GM19238 (cell line): ENCODE data around the gene ADAM19.

ENCODE experiments used
- DNase-seq: peaks from one replicate; pipeline ENCODE4 v3.0.0; 2011; ENCODE audit warnings: low spot score; ENCODE audit not compliant: insufficient read length

The ADAM19 gene

DNA sequence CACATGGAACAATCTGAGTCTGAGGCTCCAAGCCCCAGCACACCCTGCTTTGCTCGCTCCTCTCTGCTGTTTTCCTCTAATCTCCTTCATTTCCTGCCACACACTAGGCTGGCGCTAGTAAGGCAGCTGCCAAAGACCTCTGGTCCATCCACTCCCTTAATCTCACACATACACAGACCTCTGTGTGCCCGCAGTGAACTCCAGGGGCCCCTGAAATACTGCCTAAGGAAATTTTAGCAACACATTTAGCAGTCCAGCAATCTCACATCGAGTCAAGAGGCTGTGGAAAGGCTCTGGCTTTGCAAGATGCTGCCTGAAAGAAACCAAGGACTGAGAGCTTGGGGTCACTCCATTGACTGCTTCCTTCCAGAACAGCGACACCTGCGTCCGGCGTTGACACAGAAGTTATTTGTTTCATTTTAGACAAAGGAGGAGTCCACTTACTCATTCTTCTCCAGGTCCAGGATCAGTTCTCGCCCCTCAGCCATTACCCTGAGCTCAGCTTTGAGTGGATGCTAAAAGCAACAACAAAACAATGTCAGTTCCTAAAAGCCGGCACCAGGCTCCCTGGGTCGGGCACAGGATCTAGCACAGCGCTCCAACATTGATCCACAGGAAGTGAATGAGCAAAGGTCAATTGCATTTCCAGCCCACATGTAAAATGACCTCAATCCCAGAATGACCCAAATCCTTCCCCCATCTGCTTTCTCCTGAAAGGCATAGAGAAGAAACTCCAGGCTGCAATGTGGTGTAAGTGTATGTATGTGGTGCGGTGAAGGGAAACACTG, 11.5 kb downstream of the ADAM19 start:
- no peak for DNase-seq

DNA sequence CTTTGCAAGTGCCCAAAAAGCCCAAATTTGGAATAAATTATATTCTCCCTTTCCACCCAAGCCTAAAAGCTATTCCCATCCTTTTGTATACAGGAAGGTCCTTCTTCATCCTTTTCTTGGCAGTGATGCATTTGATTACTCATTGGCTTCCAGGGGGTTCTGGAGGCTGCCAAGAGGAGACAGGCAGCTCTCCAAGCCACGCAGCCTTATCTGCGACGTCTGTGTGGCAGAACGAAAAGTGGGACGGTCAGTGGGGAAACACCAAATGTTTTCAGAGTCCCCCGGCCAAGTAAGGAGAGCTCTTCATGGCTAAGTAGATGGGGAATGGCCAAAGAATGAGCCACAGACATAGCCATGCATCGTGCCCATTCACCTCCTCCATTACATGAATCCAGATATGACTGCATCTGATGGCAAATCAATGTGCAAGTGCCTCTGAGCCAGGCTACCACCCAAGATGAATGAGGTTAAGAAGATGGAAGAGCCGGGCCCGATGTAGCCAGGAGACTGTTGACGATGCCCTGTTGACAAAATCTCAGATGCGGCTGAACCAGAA, 12.1 kb downstream of the ADAM19 start:
- no peak for DNase-seq

DNA sequence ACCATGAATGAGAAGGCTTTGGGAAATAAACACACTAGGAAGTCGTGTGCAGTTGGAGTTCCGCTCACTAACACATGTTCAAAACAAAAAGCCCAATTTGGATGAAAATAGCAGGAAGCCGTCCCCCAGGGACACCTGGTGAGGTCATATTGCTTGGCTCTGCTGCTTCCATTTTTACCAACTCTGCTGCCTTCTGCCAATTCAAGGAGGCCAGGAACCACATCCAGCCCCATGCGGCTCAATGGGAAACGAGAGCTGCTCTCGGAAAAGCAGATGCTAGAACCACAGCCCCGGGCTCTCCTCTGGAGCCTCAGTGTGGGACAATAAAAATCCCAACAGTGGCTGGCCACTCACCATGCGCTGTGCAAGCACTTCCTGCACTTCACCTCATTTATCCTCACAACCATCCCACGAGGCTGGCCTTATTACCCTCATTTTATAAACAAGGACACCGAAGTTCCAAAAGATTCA, 13.4 kb downstream of the ADAM19 start:
- no peak for DNase-seq

DNA sequence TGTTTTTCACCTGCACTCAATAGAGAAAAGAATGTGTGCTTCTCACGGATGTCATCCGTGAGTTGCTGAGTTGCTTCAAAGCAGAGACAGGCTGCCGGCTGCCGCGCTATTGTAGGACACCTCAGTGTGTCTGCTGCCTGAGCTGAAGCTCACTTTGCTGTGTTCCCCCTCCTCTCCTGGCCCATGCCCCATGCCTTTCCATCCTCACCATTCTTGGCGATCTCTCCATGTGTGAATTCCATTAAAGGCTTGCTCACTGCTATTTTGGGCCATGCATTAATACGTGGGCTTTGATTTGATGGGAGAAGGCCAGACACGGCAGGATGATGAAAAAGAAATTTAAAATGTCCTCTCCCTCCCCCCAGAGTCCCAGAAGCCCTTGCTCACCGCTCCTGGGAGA, 14.5 kb downstream of the ADAM19 start:
- DNase-seq = no peak

DNA sequence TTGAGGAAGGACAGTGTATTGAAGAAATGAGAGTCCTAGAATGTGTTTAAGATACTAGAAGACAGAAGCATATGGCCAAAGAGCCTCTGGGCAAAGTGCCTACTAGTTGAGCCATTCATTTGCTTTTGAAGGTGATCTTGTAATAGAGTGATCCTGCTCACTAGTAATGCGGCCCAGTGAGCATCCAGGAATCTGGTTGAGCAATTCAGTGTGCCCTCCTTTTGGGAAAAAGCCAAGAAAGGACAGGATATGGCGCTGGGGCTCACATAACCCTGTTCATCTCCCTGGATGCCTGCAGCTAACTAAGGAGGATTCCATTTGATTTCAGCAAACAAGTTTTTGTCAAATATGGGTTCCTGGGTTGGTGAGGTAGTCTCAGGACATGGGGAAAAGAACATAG, 16.3 kb downstream of the ADAM19 start:
- no peak for DNase-seq

DNA sequence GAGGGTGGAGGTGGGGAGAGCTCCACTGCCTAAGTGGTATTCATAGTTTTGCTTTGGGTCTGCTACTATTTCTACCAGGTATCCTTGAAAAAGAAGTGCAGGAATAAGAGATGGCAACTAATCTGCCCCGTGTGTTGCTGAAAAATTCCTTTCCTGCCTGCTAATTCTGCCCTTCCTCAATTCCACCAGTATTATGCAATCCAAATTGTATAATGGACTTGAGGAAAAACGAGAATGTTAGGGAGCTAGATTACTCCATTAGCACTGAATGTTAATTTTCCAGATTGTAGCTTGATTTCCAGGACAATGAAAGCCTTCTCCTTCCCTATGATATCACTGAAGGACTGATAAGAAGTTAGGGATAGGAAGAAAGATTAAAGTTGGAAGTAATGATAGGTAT, 16.9 kb downstream of the ADAM19 start:
- no peak for DNase-seq

DNA sequence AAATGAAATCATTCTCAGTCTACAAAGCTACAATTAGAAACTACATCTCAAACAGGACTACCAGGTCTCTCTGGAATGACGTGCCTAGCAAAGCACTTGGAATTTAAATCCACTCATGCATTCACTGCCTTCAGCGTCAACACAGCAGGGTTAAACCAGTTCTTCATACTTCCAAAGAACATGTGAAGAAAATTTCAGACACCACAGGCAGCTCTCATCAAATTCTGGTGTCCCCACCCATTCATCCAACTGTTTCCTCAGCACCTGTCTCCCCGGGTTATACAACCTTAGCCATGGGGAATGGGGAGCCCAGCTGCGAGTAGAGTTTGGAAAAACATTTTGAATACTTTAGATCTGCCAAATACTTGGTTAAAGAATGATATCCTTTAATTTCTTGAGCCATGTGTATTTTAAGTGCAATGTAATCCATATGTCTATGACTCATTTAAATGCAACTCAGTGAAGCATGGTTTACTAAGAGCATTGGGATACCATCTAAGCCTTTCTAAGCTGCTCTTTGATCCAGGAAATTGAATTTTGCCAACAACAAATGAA, 17.5 kb downstream of the ADAM19 start:
- no peak for DNase-seq

DNA sequence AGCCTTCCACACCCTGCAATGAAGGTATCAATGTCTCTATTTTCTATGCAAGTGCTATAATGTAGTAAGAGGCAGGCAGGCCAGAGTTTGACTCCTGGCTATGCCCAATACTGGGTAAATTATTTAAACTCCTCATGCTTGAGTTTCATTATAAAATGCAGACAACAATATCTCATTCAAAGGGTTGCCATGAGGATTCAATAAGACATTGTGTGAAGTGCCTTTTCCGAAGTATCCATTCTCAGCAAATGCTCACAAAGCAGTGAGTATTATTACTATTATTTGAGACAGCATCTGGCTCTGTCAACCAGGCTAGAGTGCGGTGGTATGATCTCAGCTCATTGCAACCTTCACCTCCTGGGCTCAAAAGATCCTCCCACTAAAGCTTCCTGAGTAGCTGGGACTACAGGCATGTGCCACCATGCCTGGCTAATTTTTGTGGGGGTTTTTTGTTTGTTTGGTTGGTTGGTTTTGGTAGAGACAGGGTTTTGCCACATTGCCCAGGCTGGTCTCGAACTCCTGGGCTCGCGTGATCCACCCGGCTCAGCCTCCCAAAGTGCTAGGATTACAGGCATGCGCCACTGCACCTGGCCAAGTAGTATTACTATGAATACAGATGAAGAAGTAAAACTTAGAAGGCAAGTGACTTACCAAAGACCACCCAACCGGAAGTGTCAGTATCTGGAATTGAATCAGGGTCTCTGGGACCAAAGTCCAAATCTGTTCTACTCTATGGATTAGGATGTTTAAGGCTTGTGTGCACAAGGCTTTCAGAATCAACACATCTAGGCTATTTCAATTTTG, 18.8 kb downstream of the ADAM19 start:
- no peak for DNase-seq

DNA sequence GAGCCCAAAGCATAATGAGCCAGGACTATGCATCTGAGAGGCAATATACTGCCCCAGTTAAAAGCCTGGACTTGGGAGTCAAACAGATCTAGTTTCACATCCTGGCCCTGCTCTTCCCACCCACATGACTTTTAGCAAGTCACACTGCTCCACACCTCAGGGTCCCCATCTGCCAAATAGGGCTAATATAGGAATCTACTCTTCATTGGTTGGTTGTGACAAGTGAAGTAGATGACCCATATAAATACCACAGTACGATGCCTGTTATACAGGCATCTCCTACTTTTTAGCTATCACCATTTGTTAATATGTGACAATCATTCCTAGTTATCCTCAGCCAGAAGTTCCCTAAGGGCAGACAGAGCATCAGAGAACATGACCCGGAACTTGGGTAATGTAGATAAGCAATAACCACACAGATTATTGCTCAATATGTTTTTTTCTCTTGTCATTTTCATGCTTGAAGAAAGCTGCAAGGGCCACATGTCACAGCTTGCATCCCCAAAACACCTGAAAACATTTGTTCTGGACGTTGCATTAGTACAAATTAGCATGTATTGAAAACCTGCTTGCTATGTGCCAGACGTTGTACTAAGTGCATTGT, 20.4 kb downstream of the ADAM19 start:
- no peak for DNase-seq

DNA sequence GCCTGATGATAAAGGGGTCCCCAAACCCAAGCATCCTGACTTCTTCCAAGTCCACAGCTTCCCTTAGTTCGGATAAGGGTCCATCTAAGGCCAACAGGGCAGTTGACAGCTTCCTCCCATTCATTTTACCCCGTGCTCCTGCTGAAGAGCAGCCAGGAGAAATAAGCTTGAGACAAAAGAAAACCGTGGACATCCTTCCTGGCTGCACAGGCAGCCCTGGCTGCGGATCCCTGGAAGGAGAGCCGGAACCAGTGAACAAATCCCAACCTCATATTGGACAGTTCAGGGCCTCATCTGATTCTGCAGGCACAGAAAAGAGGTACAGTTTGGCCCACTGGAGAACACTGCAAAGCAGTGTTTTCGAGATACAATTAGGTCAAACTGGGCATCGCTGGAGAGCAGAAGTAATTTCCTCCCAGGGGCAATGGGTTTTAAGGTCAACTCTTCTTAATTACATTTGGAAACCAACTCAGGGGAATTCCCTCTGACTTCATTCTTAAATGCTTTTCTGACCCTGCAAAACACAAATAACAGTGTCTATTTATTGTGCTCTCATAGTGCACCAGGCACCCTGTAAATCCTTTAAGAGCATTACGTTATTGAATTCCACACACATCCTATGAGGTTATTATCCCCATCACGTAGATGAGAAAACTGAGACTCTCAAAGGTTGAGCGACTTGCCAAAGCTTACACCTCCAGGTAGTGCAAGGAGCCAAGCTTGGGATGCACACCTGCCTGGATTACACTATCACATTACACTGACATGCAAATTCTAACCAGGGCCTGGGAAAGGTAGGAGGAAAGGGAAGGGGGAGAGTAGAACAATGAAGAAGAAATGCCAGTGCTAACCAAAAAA, 21.2 kb downstream of the ADAM19 start:
- DNase-seq = no peak

DNA sequence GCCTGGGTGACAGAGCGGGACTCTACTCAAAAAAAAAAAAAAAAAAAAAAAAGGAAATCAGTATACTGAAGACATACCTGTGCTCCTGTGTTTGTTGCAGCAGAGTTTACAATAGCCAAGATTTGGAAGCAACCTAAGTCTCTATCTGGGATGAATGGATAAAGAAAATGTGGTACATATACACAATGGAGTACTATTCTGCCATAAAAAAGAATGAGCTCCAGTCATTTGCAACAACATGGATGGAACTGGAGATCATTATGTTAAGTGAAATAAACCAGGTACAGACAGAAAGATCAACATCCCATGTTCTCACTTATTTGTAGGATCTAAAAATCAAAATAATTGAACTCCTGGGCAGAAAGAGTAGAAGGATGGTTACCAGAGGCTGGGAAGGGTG, 22.9 kb downstream of the ADAM19 start:
- DNase-seq = no peak

DNA sequence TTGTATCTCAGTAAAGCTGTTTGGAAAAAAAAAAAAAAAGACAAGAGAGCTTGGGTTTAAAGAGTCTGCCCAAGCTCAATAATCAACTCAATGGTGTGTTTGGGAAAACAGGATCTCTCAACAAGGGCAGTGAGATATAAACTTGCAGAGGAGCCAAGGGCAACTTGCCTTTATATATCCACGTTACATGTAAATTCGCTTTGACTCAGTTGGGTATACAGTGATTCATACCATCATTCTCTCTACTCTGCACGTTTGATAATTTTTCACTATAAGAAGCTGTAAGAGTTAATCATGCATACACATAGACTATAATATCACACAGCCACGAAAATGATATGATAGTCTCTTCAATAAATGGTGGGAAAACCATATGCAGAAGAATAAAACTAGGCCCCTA, 24.9 kb downstream of the ADAM19 start:
- no peak for DNase-seq

DNA sequence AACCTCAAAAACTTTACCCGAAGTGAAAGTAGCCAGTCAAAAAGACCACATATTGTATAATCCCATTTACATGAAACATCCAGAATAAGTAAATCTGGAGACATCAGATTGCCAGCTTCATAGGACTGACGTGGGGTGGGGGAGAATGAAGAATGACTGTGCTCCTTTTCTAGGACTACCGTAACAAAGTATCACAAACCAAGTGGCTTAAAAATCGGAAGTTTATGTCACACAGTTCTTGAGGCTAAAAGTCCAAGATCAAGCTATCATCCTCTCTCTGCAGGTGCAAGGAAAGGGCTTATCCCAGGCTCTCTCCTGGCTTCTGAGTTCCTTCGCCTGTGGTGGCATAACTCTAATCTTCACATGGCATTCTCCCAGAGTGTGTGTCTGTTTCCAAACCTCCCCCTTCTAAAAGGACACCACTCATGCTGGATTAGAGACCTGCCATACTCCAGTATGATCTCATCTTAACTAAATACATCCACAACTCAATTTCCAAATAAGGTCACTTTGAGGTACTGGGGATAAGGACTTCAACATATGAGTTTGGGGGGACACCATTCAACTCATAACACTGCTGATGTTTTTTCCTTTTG, 25.5 kb downstream of the ADAM19 start:
- DNase-seq = no peak

DNA sequence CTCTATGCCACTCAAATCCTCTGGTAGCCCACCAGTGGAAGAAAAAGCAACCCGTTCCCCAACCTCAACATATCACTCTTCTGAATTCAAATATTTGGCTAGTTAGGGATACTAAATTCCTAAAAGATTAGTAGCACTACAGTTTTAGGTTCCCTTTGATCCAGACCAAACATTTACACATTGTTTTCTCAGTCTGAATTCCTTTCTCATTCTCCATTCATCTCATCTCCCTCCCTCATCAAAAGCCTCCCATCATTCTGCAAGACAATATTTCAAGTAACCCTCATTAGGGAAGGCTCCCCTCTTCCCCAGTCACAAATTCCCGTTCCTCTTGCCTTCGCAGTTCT, 26.3 kb downstream of the ADAM19 start:
- no peak for DNase-seq

DNA sequence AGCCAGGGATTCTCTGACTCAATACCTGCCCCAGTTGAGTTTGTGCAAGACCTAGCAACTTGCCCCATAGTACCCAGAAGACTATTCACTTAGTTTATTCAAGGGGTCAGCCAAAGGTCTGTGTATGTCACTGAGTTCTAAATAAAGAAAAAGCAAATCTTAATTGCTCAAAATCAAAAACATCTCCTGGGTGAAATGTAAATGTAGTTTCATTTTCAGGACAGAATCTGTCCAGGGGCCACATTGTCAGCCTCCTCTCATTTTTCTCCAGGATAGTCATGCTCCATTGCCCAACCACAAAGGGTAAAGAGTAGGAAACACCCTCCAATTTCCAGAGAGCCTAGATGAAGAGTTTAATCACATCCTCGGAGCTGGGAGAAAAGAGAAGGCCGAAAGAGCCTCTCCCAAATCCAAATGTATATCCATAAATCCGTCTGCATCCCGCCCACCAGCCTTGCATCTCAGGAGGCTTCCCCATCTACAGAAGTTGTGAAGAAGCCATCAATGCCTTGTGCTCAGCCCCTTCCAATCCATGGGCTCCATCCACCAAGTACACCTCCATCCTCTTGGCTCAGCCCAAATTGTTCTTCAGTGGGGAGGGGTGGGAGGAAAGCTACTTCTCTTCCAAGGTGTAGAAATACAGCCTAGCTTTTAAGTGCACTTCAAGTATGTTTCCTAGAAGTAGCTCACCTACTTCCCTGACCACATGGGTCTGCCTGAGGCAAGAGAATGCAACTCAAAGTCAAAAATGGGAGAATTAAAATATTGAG, 26.9 kb downstream of the ADAM19 start:
- DNase-seq = no peak

DNA sequence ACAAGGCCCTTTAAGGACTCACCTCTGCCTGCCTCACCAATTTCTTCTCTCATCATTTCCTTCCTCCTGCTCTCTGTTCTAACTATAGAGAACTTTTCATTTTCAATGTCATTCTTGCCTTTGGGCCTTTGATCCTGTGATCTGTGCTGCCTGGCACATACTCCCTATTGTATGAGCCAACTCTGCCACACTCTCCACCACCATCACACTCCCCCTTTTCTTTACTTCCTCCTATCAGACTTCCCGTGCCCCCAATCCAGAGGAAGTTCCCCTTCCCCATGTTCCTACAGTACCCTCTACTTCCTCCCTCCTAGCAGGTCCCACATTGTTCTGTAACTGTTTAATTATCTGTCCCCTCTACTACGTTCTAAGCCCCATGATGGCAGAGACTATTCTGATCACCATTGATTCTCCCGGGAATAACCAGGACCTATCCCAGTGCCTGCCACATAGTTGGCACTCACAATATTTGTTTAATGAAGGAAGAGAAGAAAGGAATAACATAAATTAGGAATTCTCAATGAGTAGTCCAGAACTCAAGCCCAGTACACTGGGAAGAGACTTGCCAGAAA, 27.5 kb downstream of the ADAM19 start:
- DNase-seq = no peak

DNA sequence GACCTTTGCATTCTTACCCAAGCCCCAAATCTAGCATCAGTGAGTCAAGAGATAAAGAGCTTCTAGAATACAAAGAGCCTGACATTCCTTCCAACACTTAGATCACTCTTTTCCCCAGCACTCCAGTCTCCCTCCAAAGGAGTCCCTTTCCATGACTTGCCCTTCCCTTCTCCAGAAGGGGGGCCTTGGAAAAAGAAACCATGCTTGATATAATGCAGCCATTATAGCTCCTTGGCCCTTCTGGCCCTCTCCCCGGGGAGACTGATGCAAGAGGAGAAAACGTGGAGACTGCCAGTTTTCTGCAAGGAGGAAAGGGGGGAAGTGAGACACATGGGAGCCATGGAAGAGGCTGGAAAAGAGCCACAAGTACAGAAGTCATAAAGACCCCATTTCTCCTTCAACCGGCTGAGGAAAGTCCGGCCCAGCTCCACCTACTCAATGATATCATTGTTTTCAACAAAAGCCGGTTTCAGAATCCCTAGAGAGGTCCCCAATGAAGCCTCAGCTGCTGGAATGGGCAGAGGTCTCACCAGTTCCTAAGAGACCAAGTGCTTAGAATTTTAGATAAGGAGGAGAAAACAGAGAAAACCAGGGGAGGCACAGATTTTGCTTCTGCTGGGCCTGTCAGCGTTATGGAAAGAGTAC, 29.0 kb downstream of the ADAM19 start:
- no peak for DNase-seq

DNA sequence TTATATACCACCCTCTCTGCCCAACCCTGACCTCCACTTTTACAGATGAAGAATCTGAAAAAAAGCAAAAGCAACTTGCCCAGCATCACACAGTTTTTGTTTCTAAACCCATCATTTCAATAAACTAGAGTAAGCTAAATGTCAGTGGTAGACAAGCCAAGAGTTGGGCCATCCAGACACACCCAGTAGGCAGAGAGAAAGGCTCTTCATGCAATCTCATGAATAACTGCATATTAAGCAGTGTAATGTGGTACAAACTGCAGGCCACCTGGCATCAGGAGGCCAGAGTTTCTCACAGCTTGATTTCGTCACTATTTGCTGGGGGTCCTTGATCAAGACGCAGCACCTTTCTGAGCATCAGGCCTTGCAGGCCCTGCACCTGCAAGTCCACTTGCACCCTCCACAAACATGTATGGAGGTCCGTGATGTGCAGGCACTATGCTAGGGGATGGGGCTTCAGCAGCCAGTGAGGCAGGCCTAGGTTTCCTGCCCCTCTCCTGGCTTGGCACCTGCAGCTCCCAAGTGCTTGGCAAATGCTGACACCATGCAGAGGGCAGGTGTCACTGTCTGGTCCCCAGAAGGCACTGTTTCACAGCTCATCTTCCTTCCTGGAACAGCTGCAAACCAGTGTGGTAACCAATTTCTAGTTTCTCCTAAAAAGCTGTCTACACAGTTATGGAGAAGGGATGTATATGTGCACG, 29.8 kb downstream of the ADAM19 start:
- no peak for DNase-seq
